HG03460 (cell line): ENCODE results near the gene GALR1.
"Not testable (repeated sequence)": the region's sequence is repeated elsewhere in the genome, so short reads cannot be mapped to it uniquely, and the experiment has no call there.

Experiments used
- ATAC-seq: cut with Tn5 transposase; IDR thresholded peaks from one replicate; pipeline ENCODE4 v1.9.1; 2021; ENCODE audit not compliant: unreplicated experiment

Gene GALR1

GRCh38 chr18:77249569-77250500 is at the start of gene GALR1:
TSS of gene GALR1 (plus strand) at chr18:77249848. CDS start at chr18:77250549, 701 bp downstream.
- ATAC-seq, result no peak

GRCh38 chr18:77201506-77201905 is 48.1 kb upstream of the GALR1 start:
- no peak for ATAC-seq

- ATAC-seq, result no peak
These were observed 47.3 kb upstream of the GALR1 start for GRCh38 chr18:77202329-77202728.

- no peak for ATAC-seq
These were observed 46.6 kb upstream of the GALR1 start for GRCh38 chr18:77203071-77203470.

GRCh38 chr18:77203851-77204250 is 45.8 kb upstream of the GALR1 start:
- ATAC-seq, result no peak

GRCh38 chr18:77205769-77206168 is 43.9 kb upstream of the GALR1 start:
- ATAC-seq, result no peak

GRCh38 chr18:77206676-77207374 is 42.8 kb upstream of the GALR1 start:
- ATAC-seq, result no peak

GRCh38 chr18:77207540-77207939 is 42.1 kb upstream of the GALR1 start:
- no peak for ATAC-seq

GRCh38 chr18:77208964-77209363 is 40.7 kb upstream of the GALR1 start:
- peak; percentile 72 for ATAC-seq

- ATAC-seq, result no peak
These were observed 40.1 kb upstream of the GALR1 start for GRCh38 chr18:77209587-77209986.

- ATAC-seq, result no peak
These were observed 39.4 kb upstream of the GALR1 start for GRCh38 chr18:77210249-77210648.

GRCh38 chr18:77218642-77219041 is 31.0 kb upstream of the GALR1 start:
- no peak for ATAC-seq

GRCh38 chr18:77220726-77221125 is 28.9 kb upstream of the GALR1 start:
- no peak for ATAC-seq

- no peak for ATAC-seq
These were observed 27.2 kb upstream of the GALR1 start for GRCh38 chr18:77222464-77222863.

- no peak for ATAC-seq
These were observed 26.4 kb upstream of the GALR1 start for GRCh38 chr18:77223221-77223639.

- ATAC-seq, result no peak
These were observed 26.0 kb upstream of the GALR1 start for GRCh38 chr18:77223653-77224052.

- ATAC-seq, result no peak
These were observed 19.0 kb upstream of the GALR1 start for GRCh38 chr18:77230645-77231044.

GRCh38 chr18:77234504-77235365 is 14.9 kb upstream of the GALR1 start:
- ATAC-seq, result no peak

- ATAC-seq, result not testable (repeated sequence)
These were observed 10.4 kb upstream of the GALR1 start for GRCh38 chr18:77239285-77239684.

- no peak for ATAC-seq
These were observed 627 bp upstream of the GALR1 start for GRCh38 chr18:77248873-77249568.
